NT2/D1 (cell line): ENCODE data around the gene ECT2.
"Not testable (repeated sequence)": the region's sequence is repeated elsewhere in the genome, so short reads cannot be mapped to it uniquely, and the experiment has no call there.

ENCODE experiments used
- SUZ12 ChIP-seq: IDR thresholded peaks from 2 replicates; pipeline ENCODE4 v1.6.1; 2011; ENCODE audit not compliant: insufficient read length, insufficient read depth; ENCODE audit errors: extremely low read depth
- YY1 ChIP-seq: IDR thresholded peaks from 2 replicates; pipeline ENCODE4 v1.6.1; 2011; ENCODE audit not compliant: insufficient read length, insufficient read depth
- ZNF274 ChIP-seq: IDR thresholded peaks from 2 replicates; pipeline ENCODE4 v1.6.1; 2011; ENCODE audit warnings: mild to moderate bottlenecking, low read depth, low read length

GRCh38 chr3:172722536-172723040, 27.9 kb upstream of the ECT2 start:
- not testable (repeated sequence) for TF ChIP-seq SUZ12, ZNF274, YY1
